T-helper 1 cell (primary cell): Measurements from ENCODE around the gene GID8.
"Not testable (repeated sequence)": the region's sequence is repeated elsewhere in the genome, so short reads cannot be mapped to it uniquely, and the experiment has no call there.

Source experiments
- DNase-seq, 5 donors: peaks; one replicate each; pipeline ENCODE4 v3.0.0-alpha.2; 2012 to 2020

Gene GID8

DNA sequence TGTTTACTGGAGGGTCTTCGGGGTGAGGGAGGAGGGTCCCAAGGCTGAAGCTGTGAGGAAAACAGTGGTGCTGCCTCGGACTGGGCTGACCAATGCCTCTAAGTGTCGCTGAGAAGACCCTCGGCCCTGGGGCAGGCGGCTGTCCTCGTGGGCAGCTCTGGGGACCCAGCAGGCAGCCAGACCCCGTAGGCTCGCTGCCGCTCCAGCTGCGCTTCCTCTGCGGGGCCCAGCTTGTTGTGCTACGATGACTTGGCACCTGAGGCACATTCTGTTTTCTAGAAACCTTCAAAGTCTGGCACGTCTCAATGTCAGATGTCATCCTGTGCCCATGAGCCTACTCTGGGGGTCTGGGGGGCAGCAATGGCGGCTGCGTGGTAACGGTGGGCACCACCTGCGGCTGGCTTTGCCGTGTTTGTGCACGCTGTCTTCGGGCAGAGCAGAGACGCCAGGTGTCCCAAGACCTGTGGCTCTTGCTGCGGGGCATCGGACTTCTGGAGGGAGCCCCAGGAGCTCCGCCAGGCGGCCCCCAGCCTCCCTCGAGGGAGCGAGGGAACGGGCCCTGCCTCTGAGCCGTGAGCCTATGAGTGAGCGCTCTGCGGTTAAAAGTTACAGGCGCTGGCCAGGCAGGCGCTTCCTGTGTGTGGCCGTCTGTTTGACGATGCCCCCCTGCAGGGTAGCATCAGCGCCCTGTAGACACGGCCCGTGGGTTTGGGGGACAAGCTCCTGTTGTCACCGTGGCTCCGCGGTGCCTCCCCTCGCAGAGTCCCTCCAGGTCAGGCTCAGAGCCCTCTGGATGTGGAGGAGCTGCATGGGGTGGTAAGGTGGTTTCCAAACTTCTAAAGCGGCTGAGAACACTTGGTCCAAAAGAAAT lies 21.4 kb downstream of the GID8 start:
- no peak for DNase-seq

GRCh38 chr20:62959998-62960436 lies 22.1 kb downstream of the GID8 start:
- DNase-seq: no peak

DNA sequence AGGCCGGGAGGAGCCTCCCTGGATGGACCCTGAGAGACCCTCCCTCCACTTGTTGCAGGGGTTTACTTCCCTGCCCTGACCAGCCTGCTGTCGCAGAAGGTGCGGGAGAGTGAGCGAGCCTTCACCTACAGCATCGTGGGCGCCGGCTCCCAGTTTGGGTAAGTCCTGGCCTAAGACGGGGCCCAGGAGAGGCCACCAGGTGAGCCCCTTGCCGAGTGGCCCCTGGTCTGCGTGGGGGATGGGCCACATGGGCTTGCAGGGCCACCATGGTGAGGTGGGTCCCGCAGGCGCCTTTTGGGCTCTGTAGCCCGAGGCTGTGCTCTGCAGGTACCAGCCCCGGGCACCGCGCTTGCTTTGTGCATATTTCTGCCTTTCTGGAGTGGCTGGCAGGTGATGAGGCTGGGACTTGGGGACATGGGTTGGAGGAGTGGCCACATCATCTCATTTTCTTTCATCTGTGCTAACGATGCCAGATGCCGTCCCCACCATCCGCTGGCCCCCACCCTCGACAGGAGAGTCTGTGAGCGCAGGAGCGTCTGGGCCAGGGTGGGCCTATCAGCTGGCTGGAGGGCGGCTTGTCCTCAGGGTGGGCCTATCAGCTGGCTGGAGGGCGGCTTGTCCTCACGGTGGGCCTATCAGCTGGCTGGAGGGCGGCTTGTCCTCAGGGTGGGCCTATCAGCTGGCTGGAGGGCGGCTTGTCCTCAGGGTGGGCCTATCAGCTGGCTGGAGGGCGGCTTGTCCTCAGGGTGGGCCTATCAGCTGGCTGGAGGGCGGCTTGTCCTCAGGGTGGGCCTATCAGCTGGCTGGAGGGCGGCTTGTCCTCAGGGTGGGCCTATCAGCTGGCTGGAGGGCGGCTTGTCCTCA lies 22.7 kb downstream of the GID8 start:
- not testable (repeated sequence) for DNase-seq

DNA sequence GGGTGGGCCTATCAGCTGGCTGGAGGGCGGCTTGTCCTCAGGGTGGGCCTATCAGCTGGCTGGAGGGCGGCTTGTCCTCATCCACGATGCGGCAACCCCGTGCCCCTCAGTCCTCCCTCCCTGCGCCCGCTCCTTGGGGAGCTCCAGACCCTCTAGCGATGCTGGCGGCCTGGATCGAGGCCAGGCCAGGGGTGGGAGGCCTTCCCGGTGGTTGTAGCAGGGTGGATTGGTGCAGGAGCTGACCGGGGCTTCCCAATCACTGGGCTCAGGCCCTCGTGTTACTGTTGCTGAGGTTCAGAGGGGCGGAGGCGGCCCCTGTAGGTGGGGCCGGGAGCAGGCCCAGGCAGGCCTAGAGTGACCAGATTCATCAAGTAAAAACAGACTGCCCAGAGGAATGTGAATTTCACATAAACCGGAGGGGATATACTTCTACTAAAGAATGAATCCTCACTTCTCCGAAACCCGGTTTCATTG lies 23.4 kb downstream of the GID8 start:
- DNase-seq: no peak

DNA sequence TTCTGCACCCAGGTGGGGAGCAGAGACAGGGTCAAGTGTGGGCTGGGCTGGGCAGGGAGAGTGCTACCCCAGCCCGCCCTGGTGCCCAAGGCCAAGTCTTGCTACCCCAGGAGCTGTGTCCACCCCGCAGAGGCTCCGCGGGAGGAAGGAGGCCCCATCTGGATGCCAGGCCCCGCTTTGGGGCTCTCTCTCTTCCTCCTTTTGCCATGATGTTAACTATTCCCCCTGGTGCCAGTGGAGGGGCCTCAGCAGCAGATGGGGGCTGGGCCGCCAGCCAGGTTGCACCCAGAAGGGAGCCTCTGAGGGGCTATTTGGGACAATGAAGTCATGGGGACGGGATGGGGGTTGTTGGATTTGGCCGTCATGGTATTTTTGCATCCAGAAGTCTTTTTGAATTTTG lies 23.9 kb downstream of the GID8 start:
- no peak for DNase-seq

DNA sequence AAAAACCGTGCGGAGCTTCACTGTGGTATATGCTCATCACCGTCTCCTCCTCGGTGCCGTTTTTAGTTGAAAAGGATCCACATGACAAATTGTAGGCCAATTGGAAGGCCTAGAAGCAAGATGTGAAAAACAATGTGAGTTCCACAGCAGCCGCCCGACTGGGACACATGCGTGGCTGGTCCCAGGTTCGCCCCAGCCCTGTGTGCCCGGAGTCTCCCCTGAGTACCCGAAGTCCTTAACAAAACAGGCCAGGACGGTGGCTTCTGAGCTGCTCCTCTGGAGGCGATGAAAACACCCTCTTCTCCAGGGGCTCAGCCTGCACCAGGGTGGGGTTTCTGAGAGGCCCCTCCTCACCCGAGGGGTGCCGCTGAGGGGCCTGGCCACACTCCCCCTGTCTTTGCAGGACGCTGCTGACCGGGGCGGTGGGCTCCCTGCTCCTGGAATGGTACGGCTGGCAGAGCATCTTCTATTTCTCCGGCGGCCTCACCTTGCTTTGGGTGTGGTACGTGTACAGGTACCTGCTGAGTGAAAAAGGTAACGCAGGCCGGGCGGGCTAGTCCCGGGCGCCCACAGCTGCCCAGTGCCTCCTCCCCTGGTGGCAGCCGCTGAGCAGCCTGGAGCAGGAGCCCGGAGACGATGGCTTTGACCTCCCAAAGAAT lies 24.4 kb downstream of the GID8 start:
- no peak for DNase-seq

- no peak for DNase-seq
Measured at GRCh38 chr20:62962891-62963613, 25.1 kb downstream of the GID8 start.

DNA sequence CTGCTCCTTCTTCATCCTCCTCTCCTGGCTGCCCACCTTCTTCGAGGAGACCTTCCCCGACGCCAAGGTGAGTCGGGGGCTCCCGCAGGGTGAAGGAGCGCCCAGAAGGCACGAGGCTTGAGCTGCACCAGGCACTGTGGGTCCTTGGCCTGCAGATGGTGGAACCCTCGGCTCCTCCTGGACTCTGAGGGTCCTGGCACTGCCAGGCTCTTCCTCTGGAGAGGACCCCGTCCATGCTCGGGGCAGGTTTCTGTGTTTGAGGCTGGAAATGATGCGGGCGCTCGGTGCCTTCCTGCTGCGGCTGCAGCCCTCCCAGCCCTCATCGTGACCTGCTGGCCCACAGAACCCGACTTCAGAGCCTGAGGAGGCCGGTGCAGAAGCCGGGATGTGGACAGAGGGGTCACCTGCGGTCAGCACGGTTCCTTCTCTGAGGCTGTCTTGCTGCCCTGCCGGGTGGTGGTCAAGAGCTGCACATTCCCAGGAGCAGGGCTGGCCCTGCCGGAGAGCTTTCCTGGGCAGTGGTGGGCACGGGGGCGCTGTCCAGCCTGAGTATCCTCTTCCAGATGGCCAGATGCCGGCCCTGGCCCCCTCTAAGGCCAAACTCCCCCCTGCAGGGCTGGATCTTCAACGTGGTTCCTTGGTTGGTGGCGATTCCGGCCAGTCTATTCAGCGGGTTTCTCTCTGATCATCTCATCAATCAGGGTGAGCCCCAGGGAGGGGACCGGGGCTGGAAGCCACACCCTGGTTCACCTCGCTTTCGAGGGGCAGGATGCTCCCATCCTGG lies 25.9 kb downstream of the GID8 start:
- DNase-seq: no peak

GRCh38 chr20:62964700-62965099 lies 26.8 kb downstream of the GID8 start:
- no peak for DNase-seq

DNA sequence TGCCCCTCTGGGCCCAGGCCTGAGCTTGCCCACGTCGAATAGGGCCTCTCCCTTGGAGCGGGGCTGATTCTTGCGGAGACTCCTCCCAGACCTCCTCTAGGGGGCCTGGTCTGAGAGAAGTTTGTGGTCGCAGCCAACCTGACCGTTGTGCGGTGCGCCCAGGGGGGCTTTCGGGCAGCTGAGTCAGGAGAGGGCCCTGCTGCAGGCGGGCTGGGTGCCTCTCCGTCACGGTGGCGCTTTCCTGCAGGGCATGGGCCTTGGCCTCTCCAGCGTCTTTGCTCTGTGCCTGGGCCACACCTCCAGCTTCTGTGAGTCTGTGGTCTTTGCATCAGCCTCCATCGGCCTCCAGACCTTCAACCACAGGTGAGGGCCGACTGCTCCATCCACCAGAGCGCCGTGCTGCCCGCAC lies 27.4 kb downstream of the GID8 start:
- DNase-seq: no peak

- DNase-seq: no peak
Measured at GRCh38 chr20:62966212-62967148, 28.5 kb downstream of the GID8 start.

GRCh38 chr20:62967149-62967501 lies 29.2 kb downstream of the GID8 start:
- no peak for DNase-seq

DNA sequence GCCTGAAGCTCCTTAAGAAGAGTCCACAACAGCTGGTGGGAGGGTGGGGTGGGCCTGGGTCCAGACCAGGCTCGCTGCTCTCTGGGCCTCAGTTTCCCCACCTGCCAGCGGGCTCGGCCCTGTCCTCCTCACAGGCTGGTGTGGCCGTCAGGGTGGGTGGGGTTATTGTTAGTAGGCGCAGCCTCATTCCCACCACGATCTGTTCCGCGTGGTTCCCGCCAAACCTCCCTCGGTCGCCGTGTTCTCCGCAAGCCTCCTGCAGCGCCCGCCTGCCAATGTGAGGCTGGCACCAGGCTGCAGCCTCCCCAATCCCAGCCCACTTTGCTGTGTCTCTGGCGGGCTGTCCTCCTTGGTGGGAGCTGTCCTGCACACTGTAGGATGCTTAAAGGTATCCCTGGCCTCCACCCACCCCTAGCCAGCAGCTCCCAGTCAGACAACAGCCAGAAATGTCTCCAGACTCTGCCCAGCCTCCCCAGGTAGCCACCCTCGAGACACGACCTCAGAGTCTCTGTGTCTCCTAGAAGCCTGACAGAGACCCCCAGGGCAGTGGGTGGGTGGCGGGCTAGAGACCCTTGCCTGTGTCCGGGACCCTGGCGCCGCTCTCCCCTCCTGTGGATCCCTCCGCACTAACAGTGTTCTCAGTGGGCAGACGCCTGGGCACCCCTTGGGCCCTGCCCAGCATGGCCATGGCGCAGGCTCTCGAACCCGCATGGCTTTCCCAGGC lies 29.8 kb downstream of the GID8 start:
- no peak for DNase-seq

DNA sequence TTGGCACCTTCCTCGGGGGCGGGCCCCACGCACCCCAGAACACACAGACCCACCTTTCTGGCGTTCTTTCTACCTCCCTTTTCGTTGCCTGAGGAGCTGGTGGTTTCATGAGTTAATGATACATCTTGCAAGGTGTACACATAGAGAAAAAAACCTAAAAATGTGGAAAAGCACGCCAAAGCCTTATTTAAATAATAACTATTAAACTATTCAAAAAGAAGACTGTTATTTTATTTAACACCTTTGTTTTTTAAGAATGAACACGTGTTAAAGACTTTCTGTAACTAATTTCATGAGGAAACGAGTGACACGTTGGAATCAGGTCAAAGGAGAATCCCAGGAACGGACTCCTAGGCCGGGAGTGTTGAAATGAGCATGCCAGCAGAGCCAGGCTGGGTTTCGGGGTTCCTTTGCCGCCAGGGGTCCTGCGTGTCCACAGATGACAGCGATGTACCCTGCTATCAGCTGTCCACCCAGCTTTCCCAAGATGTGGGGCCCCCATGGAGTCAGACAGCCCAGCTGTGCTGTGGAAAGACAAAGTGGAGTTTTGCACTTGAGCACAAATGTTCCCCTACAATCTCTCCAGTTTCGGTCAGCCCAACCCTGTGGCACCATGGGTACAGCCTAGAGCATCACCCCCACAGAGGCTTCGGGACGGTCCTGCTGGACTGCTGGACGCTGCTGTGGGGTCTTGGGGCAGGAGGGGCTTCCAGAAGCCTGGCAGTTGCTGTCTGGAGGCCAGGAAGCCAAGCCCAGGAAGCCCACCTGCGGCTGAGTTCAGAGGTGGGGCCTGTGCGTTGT lies 30.6 kb downstream of the GID8 start:
- no peak for DNase-seq

DNA sequence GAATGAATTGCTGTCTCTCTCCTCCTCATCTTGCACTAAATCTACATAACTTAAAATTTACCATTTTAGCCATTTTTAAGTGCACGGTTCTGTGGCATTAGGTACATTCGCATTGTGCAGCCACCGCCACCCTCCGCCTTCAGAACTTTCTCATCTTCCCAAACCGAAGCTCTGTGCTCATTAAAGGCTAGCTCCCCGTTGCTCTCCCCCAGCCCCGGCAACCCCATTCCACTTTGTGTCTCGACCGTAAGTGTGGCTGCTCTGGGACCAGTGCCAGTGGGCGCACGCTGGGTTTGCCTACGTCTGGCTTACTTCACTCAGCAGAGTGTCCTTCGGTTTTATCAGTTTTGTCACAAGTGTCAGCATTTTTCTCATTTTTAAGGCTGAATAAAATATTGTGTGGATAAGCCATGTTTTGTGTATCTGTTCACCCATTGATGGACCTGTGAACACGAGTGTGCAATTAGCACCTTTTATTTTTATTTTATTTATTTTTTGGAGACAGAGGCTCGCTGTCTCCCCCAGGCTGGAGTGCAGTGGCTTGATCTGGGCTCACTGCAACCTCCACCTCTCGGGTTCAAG lies 31.3 kb downstream of the GID8 start:
- DNase-seq: no peak

GRCh38 chr20:62969939-62970306 lies 32.0 kb downstream of the GID8 start:
- no peak for DNase-seq

DNA sequence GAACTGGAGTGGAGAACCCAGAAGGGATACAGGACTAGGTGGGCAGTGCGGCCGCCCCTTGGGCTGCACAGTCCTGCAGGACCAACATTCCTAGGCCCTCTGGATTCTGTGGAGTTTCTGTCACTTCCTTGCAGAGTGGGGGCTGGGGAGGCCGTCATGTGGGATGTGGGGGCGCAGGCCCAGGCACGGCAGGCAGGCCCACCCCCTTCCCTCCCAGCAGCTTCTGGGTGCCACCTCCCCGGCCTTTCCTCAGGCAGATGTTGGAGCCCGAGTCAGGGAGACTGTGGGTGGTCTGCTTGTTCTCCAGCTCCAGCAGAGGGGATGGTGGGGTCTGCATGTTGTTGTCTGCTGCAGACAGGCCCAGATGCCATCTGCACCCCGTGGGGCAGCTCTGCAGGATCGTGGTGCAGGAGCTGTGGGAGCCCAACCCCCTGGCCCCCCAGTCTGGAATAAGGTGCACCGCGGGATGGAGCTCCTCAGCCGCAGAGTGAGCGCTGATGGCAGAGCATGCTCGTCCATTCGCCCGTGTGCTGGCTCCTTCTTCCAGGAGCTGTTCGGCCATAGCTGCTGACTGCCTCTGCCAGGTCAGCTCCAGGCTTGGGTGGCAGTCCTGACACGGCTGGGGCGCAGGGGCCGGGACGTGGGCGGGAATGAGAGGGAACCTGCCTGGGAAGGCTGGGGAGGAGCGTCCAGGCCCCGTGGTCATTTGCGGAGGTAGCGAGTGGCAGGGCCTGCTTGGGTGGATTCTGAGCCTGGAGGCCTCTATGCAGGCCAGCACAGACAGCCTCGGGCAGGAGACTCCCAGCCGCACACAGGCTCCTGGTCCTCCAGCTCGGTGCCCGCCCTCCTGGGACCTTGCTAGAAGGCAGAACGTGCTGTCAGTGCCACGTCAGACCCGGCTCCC lies 32.6 kb downstream of the GID8 start:
- DNase-seq: no peak
